ENCODE measurements around the gene NID1.
"Not testable (repeated sequence)": the region's sequence is repeated elsewhere in the genome, so short reads cannot be mapped to it uniquely, and the experiment has no call there.

The NID1 gene

DNA sequence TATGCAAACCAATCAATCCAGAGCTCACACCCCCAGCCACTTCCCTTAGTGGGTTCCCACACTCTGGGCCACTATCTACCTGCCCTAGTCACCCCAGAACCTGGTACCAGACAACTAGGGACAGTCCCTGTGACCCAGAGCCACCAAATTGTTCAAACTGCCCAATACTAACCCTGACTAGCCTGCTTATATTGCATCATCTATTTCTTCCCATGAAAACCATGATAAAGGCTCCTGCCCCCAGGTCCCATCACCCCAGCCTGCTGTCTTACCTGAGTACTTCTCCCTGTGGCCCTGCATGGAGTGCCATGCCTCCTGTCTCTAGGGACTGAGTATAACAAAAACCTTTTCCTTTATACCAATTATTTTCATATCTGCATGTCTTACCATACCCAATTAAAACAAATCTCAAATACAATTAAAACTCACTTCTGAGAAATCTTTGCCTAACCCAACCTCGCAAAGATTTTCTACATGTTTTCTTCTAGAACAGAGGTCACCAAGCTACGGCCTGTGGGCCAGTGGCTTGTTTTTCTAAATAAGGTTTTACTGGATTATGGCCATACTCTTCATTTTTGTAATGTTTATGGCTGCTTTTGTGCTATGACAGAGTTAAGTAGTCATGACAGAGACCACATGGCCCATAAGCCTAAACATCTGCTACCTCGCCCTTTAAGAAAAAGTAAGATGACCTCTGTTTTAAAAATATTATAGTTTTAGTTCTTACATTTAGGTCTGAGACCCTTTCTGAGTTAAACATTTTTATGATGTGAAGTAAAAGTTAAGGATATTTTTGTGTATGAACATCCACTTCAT lies 31.0 kb upstream of the NID1 start:
- no peak for DNase-seq

DNA sequence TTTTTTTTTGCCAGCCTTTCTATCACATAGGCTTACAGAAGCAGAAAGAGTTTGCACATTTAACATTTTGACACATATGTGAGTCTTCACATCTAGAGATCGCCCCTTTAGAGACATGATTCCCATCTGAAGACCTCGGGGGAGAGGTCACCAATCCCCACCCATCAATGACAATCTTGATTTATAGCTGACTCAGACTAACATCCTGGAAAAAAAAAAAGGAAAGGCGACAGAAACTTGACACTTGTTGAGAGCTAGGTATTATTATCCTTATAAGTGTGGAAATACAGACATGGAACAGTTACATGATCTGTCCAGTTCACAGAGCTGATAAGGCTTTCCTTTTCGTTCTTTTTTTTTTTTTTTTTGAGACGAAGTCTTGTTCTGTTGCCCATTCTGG lies 28.0 kb upstream of the NID1 start:
- DNase-seq = no peak

DNA sequence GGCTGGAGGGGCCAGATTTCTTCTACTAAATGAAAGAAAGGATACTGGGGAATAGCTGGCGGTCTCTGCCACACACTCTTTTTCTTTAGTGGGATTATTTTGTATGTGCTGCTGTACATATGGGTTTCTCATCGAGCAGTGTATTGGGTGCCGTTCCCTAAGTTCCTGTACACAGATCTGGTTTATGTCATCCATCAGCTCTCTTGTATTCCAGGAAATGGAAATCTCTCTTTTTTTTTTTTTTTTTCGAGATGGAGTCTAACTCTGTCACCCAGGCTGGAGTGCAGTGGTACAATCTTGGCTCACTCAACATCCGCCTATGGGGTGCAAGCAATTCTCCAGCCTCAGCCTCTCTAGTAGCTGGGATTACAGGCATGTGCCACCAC lies 27.0 kb upstream of the NID1 start:
- DNase-seq = no peak

DNA sequence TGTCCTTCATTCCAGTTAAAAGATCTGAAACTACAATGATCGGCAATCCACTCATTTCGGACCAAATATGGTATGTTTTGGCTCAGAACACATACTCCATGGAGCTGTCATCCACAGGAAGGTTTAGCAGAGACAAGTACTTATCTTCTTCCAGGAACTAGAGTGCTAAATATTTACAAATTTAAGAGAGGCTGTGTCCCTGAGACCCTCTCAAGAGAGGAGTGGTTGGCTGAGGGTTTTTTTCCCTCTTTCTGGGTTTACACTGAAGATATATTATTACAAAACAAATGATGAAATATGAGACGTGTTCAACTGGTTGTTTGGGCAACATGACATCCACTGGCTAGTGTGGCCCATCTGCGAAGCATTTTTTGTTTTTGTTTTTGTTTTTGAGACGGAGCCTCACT lies 25.9 kb upstream of the NID1 start:
- peak; percentile 43 for DNase-seq

DNA sequence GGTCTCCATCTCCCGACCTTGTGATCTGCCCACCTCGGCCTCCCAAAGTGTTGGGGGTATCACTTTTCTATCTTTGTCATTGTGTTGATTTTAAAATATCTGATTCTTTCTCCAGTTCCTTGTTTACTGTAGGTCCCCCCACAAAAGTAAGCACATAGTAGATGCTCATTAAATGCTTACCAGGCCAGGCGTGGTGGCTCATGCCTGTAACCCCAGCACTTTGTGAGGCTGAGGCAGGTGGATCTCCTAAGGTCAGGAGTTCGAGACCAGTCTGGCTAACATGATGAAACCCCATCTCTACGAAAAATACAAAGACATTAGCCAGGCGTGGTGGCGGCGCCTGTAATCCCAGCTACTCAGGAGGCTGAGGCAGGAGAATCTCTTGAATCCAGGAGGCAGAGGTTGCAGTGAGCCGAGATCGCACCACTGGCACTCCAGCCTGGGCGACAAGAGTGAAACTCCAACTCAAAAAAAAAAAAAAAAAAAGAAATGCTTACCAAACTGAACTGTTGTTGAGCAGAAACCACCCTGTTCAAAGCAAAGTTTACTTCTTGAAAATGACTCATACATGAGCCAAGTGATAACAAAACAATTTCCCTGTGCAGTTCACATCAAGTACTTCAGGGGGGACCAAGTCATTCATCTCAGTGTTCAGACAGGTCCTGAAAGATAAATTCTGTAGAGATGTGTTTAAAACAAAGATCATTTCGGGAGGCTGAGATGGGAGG lies 24.3 kb upstream of the NID1 start:
- no peak for DNase-seq

DNA sequence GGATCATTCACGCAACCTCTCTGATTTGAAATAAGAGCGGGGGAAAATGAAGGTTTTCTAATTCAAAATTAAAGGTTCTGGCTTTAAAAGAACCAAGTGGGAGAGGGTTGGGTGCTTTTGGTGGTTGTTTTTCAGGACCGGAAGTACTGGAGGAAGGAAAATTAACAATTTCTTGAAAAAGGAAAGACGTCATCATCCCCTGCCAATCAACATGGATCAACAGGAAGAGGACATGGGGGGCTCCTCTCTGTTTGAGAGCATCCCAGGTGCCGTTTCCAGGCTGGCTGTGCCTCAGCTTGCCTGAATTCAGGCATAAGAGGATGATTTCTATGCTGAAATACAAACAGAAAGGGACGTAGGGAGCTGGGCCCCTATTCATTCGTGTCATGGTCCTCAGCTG lies 21.6 kb upstream of the NID1 start:
- DNase-seq = no peak

DNA sequence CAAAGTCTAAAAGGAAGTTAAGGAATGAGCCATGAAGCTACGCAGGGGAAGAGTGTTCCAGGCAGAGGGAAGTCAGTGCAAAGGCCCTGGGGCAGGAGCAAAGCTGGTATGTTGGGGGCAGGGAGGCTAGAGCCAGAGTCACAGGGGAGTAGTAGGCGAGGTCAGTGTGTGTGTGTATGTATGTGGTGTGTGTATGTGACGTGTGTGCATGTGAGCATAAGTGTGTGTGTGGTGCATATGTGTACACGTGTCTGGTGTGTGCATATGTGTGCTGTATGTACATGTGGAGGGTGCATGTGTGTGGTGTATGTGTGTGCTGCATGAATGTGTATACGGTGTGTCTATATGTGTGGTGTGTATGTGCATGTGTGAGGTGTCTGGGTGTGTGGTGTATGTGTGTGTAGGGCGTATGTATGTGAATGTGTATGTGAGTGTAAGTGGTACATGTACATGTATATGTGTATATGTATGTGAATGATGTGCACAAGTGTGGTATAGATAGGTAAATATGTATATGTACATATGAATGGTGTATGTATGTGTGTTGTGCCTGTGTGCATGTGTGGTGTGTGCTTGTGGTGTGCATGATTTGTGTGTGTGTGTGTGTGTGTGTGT lies 20.8 kb upstream of the NID1 start:
- DNase-seq = no peak

DNA sequence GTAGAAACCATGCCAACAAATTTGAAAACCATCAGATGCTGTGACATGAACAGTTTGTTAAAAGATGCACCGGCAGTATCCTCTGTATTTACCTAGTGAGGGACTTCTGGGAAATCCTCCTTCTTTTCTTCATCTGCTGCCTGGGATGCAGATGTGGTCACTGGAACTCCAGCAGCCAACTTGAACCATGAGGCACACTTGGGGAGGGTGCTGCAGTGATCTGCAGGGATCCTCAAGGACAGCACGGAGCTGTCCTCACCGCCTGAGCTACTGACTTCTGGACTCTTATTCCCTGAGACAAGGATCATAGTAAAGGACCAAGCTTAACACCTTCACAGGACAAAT lies 19.5 kb upstream of the NID1 start:
- no peak for DNase-seq

DNA sequence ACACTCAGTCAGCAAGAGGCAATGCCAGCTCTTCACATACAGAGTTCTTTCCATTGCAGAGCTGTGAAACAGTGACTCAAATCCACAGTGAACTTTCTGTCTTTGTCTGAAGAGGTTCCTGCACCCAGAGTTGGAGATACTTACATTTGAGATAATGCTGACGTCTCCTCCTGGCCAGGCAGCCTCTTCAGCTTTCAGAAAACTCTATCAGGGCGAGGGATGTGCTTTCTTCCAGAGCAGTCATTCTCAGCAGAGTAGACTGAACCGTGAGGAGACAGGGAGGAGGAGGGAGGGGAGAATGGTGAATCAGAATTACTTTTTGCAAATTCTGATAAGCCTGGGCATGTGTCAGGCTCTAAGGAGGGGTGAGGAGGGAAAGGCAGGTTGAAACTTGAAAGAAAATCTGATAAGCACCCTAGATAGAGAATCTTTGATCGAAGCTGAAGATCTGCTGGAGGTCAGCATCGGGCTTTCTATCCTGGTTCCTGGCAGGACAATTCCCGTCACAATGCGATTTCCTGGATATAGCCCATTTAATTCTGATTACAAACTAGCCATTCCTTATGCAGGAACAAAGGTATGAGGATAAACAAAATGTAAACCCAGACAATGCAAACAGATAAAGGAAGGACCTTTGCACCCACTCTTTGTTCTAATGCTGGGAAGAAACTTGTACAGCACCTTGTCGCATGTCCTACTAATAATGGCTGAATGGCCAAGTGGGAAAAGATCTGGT lies 18.9 kb upstream of the NID1 start:
- DNase-seq = no peak

DNA sequence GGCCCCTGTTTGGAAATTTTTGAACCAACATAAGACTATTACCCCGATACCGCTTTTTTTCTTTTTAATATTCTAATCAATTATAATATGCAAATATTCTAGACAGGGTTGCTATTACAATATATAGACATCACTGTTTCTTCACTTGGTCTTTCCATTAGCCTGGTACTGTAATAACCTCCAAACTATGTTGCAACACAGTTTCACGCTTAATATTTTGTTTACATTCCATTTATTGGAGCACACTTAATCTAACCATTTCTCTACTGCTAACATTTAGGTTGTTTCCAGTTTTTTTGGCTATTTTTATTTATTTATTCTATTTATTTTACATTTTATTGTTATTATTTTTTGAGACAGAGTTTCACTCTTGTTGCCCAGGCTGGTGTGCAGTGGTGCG lies 17.6 kb upstream of the NID1 start:
- no peak for DNase-seq

DNA sequence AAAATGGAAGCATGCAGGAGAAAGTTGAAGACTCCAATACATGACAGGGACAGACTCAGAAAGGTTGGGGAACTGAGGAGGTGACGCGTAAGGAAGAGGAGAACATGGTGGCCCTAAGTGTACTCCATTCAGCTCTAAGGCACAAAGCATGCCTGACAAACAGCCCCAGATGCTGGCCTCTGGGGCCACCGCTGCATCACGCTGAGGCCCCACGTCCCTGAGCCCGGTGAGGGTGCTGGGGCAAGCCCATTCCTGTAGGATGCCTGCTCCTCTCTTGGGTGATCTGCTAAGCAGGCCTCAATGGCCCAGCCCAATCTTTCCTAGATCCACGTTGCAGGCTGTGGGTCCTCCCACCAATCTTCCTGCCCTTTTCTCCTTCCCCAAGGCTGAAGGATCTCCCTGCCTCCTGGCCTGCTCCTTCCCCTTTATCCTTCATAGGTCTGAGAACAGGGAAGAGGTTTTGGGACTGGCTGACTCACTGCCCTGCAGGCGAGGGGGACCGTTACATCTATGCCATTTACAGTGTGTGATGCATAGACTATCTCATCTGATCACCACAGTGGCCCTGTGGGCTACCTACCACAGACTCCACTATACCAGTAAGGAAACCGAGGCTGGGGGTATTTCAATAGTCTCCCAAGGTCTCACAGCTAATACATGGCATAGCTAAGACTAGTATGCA lies 16.8 kb upstream of the NID1 start:
- DNase-seq = no peak

DNA sequence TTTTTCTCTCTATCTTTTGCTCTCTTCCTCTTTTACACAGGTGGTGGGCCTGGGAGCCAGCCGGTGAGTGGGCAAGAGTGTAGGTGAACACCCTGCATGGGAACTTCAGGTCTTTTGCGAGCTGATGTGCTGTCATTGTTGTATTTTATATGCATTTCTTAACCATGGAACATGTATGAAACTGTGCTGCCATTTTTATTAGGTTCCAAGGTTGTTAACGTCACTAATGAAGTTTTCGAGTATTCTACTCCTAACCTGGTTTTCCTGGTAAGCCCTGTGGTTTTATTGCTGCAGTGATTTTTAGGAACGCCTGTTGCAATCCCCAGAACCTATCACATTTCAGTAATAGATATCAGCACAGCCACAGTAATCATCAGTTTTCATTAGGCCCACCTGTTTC lies 14.8 kb upstream of the NID1 start:
- no peak for DNase-seq

DNA sequence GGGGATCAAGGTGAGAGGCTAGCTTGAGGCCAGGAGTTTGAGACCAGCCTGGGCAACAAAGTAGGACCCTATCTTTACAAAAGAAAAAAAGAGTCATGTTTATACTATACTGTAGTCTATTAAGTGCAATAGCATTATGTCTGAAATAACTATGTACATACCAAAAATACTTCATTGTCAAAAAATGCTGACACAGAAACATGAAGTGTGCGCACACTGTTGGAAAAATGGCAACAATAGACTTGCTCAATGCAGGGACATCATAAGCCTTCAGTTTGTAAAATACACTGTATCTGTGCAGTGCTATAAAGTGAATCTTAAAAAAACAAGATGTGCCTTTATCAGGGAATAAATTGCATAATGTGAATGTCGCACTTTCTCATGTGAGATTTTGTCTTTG lies 14.1 kb upstream of the NID1 start:
- no peak for DNase-seq

DNA sequence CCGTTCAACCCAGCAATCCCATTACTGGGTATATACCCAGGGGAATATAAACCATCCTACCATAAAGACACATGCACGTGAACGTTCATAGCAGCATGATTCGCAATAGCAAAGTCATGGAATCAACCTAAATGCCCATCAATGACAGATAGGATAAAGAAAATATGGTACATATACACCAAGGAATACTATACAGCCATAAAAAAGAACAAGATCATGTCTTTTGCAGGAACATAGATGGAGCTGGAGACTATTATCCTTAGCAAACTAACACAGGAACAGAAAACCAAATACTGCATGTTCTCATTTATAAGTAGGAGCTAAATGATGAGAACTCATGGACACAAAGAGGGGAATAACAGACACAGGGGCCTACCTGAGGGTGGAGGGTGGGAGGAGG lies 13.2 kb upstream of the NID1 start:
- DNase-seq = not testable (repeated sequence)

DNA sequence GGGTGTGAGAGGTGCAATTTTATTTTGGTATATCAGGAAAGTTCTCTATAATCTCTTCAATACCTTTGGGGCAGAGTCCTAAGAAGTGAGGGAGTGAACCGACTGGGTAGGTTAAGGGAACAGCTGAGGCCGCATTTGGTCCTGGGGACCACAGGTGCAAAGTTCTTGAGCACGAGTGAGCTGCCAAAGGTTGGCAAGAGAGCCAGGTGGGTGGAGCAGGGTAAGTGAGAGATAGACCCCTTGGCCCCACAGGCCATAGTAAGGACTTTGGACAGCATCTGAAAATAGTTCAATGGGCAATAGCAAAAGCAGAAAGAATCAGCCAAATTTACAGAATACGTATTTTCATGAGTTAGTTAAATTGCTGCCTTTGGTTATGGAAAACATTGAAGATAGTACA lies 11.0 kb upstream of the NID1 start:
- DNase-seq = no peak

DNA sequence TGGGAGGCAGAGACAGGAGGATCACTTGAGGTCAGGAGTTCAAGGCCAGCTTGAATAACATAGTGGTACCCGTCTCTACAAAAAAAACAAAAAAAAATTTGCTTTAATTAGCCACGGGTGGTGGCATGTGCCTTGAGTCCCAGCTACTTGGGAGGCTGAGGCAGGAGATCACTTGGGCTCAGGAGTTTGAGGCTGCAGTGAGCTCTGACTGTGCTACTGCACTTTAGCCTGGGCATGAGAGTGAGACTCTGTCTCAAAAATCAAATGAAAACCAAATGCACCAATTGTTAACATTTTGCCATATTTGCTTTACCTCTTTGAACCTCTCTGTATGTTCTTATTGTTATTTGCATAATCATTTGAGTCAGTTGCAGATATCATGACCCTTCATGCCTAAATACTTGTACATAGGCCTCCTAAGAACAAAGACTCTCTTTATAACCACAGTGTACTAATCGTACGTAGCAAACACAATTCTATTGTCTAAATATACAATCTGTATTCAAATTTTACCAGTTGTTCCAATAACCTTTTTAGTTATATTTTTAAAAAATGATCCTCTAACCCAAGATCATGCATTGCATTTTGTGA lies 8.5 kb upstream of the NID1 start:
- no peak for DNase-seq

DNA sequence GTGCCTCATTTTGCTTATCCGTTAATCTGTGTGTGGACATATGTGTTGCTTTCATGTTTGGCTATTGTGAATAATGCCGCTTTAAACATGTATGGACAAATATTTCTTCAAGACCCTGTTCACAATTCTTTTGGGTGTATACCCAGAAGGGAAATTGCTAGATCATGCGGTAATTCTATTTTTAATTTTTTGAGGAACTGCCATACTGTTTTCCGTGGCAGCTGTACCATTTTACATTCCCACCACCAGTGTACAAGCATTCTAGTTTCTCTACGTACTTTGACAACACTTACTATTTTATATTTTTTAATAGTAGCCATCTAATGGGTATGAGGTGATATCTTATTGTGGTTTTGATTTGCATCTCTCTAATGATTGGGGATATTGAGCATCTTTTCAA lies 7.1 kb upstream of the NID1 start:
- no peak for DNase-seq

DNA sequence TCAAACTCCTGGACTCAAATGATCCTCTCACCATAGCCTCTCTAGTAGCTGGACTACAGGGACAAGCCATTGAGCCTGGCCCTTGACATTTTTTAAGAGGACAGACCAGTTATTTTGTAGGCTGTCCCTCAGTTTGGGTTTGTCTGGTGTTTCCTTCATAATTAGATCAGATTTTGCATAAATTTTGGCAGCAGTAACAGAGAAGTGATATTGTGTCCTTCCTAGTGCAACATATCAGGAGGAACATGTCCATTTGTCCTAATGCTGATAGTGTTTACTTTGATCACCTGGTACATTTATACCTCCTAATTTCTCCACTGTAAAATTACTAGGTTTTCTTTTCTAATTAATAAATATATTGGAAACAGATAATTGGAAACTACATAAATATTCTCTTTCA lies 5.9 kb upstream of the NID1 start:
- no peak for DNase-seq

DNA sequence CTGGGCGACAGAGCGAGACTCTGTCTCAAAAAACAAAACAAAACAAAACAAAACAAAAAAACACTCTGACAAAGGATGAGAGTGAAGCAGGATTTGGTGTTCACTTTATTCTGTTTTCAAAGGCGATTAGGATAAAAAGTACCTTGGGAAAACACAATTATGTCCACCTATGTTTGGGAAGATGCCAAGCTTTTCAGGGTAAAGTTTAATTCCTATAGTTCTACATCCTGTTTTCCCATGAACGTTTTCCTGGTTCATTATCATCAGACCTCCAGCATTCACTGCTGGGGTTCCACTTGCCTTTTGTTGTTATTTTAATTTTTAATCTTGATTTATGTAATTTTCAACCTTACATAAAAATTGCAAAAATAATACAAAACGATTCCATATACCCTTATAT lies 4.9 kb upstream of the NID1 start:
- DNase-seq = no peak

DNA sequence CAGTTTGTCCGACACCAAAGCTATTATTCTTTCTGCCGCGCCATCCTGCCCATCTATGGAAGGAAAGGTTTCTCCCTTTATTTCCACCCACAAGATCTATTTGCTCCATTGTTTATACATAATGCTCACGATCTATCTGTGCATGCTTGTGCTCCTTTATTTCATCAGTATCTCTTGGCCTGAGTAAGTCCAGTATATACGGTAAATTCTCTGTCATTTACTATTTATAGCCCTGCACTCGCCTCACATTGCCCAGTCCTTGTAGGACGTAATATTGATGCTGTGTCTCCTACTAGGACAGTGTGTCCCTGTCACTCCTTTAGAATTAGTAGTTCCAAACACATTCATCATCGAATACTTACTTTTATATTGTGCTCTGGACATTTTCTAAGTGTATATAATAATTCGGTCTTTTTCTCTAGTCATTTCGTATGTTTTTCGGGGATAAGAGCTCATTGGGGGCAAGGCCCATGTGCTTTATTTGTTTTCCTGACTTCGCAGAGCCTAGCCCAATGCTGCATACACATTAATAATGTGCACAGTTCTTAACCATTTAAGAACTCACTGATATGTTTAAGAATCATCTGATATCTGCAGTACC lies 3.1 kb upstream of the NID1 start:
- DNase-seq = no peak

DNA sequence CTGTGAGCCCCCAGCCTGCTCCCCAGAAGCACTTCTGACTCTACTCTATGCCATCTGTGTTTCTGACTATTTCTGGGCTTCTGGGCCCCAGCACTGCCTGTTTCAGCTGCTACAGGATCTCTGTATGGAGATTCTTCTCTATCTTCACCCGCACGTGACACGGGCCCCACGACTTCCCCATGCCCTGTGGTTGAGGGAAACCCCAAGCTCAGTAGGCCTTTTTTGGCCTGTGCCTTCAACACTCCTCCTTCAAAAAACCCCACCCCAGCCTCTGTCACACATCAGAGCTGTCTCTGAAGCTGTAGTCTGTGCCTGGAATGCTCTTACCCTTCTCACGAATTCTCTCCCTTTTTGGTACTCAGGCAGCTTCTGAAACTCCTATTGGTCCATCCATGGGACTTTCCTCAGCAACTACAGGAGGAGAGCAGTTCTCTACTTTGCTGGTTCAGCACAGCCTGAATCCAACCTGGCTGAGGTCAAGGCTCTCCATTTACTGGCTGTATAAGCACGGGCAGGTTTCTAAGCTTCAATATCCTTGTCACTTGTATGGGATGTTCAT lies 2.0 kb upstream of the NID1 start:
- DNase-seq = no peak

DNA sequence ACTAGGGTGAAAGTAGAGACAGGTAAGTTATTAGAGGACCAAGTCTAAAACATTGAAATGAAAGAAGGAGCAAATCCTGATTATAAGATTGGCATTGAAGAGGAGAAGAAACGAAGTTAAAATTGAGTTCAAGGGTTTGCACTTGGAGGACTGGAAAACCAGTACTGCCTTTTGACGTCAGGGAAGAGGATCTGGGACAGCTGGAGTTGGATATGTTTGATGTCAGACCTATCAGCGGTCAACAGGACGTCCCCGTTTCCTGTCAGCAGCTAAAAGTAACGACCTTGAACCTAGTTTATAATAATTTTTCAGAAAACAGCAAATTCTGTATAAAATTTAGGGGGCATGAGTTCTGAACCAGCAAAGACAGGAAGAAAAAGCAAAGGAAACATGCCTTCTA lies 1.2 kb upstream of the NID1 start:
- DNase-seq = no peak
